Small intestine (tissue), 7 donors: ENCODE results near the gene TPX2. TPM values are rescaled to one million over a fixed set of nuclear protein-coding genes. Genes with fewer than 3 reads are reported as not detected.
A peak's percentile ranks its signal among the peaks of the same experiment; 100 is the strongest.
"Not testable (repeated sequence)": the region's sequence is repeated elsewhere in the genome, so short reads cannot be mapped to it uniquely, and the experiment has no call there.

Experiments
- DNase-seq, 2 donors: peaks; one replicate each; pipeline versions ENCODE4 v3.0.0 to v3.0.0-alpha.2; 2013
- FAIRE-seq: peaks from 2 replicates; lab custom pipeline; 2012; peaks lifted over from hg19 to GRCh38; lab: Jason Lieb, UNC
- H3K27ac ChIP-seq, 3 donors: one replicate each; pipeline ENCODE4 v1.5.1; 2013; ENCODE audit warnings: low read length in 2 of 3, mild to moderate bottlenecking in 2 of 3, control low read depth in 1 of 3, inconsistent platforms in 1 of 3, low read depth in 1 of 3, moderate library complexity in 1 of 3
- H3K27me3 ChIP-seq, 3 donors: one replicate each; pipeline ENCODE4 v1.6.1; 2013; ENCODE audit warnings: low read length in 3 of 3, inconsistent platforms in 1 of 3; ENCODE audit not compliant: control insufficient read depth in 3 of 3, insufficient read depth in 3 of 3
- H3K36me3 ChIP-seq, 3 donors: one replicate each; pipeline ENCODE4 v1.6.1; 2013; ENCODE audit warnings: low read length in 3 of 3, inconsistent platforms in 1 of 3, low read depth in 1 of 3, mild to moderate bottlenecking in 1 of 3, moderate library complexity in 1 of 3; ENCODE audit not compliant: control insufficient read depth in 3 of 3, insufficient read depth in 2 of 3
- H3K4me1 ChIP-seq, 3 donors: one replicate each; pipeline ENCODE4 v1.6.1; 2013; ENCODE audit warnings: low read length in 2 of 3, inconsistent platforms in 1 of 3, low read depth in 1 of 3, mild to moderate bottlenecking in 1 of 3, moderate library complexity in 1 of 3; ENCODE audit not compliant: control insufficient read depth in 3 of 3, insufficient read depth in 2 of 3
- H3K4me3 ChIP-seq, 3 donors: one replicate each; pipeline ENCODE4 v1.5.1; 2013; ENCODE audit warnings: low read length in 3 of 3, control low read depth in 1 of 3, inconsistent platforms in 1 of 3, low read depth in 1 of 3, mild to moderate bottlenecking in 1 of 3, moderate library complexity in 1 of 3
- H3K9me3 ChIP-seq, 2 donors: one replicate each; pipeline ENCODE4 v1.6.1; 2013; ENCODE audit warnings: low read depth in 1 of 2, low read length in 1 of 2; ENCODE audit not compliant: control insufficient read depth in 2 of 2, insufficient read depth in 1 of 2
- WGBS, 3 donors: extraction: QIAGEN DNeasy Blood & Tissue Kit; methylation state at CpG; one replicate each; pipeline ENCODE4 v1.1.7; 2013; 5-methylcytosine and 5-hydroxymethylcytosine counted together
- polyA plus RNA-seq, 4 donors: library from polyadenylated mRNA; stranded (reverse) in 3 of 4; unstranded in 1 of 4; fragments of 200-250 nt in 3 of 4; fragments of 120-200 nt in 1 of 4; gene quantifications; one replicate each; pipeline versions ENCODE4 v1.2.1 to v1.2.3, GENCODE V29; 2013
- donor health status: healthy with polysubstance abuse.
- donor health status: control.
- donor health status: control.
- donor health status: Bipolar disorder and iron deficiency.
- donor health status: healthy.

TPX2 gene
- polyA plus RNA-seq, 4 donors: 0.81 to 27.8 (median 12.1) TPM

DNA sequence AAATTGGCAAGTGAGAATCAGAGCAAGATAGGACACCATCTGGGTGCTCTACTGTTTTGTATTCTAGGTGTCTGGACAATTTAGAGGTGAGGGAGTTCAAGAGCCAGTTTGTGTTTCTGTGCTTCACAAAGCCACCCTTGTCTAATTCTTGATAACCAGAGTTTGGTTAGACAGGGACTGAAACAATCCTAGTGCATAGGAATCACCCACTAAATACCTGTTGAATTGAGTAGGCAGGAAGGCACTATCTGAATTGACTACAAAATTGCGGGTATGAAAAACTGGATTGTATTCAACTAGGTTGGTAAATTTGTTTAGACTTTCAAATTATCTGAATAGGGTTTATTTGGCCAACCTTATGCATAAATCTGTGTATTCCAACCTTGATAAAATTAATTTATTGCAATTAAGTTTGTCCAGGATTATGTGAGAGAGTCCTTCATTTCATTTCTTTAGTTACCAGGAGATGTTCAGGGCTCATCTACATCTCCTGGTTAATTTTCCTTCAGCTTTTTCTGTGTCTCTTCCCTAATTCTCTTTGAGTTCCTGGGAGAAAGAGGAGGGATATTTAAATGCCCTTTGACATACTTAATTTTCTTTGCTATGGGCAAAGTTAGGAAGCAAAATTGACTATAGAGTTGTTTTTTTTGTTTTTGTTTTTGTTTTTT, 1.7 kb downstream of the TPX2 start:
- H3K9me3 ChIP-seq: no peaks in the 10 kb centered on the region
- peak overlapping the region in 1 of 3 donors; percentile 70 for H3K4me3 ChIP-seq
- WGBS, 3 donors: 38 to 71% (median 66%) methylated on average over 1 of the region's 1 CpG
- no peak for FAIRE-seq
- DNase-seq: no peak
- no peaks in the 10 kb centered on the region for H3K36me3 ChIP-seq
- no peak overlapping the region for H3K27ac ChIP-seq
- no peaks in the 10 kb centered on the region for H3K27me3 ChIP-seq
- H3K4me1 ChIP-seq: peaks cover 0 to 4% (median 3%) of the 10 kb centered on the region in 3 donors

- no peaks in the 10 kb centered on the region for H3K4me1 ChIP-seq
- DNase-seq (no peak), FAIRE-seq (no peak)
- H3K27ac ChIP-seq: no peak overlapping the region
- H3K27me3 ChIP-seq: no peaks in the 10 kb centered on the region
- WGBS, 3 donors: 27 to 65% (median 50%) methylated on average over 1 of the region's 1 CpG
- H3K4me3 ChIP-seq: no peak overlapping the region
- H3K9me3 ChIP-seq: no peaks in the 10 kb centered on the region
- no peaks in the 10 kb centered on the region for H3K36me3 ChIP-seq
Observed at GRCh38 chr20:31746068-31746878, 7.2 kb downstream of the TPX2 start.

- FAIRE-seq: not testable (repeated sequence)
- 93 to 95% (median 93%) methylated on average over 14 of the region's 14 CpGs for whole genome bisulfite sequencing, 3 donors
Observed at GRCh38 chr20:31747028-31747427, 7.9 kb downstream of the TPX2 start.

GRCh38 chr20:31747640-31748039, 8.6 kb downstream of the TPX2 start:
- Histone ChIP-seq H3K27me3 (no peaks in the 10 kb centered on the region), H3K4me3 (no peak overlapping the region), H3K27ac (no peak overlapping the region), H3K36me3 (no peaks in the 10 kb centered on the region), H3K4me1 (no peaks in the 10 kb centered on the region), H3K9me3 (no peaks in the 10 kb centered on the region)
- 68 to 92% (median 87%) methylated on average over 5 of the region's 5 CpGs for WGBS, 3 donors
- FAIRE-seq (no peak), DNase-seq (no peak)

More at GRCh38 chr20:31747028-31747427, 7.9 kb downstream of the TPX2 start:
- H3K9me3 ChIP-seq, H3K27me3 ChIP-seq, DNase-seq, H3K27ac ChIP-seq, H3K4me1 ChIP-seq, H3K4me3 ChIP-seq, H3K36me3 ChIP-seq: not testable (repeated sequence)

DNA sequence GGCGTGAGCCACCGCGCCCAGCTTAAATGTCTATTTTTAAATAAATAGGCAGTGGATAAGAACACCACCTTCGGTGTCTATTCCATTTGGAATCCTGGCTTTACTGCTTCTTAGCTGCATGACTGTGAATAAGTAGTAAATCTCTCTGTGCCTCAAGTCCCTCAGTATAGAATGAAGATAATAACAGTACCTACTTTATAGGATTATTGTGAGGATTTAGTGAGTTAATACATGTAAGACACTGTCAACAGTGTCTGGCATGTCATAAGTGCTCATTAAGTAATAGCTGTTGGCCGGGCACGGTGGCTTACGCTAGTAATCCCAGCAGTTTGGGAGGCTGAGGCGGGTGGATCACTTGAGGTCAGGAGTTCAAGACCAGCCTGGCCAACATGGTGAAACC, 10.1 kb downstream of the TPX2 start:
- 97 to 99% (median 97%) methylated on average over 8 of the region's 8 CpGs for WGBS, 3 donors
- Histone ChIP-seq H3K27me3 (no peaks in the 10 kb centered on the region), H3K4me3 (no peak overlapping the region), H3K4me1 (no peaks in the 10 kb centered on the region), H3K36me3 (no peaks in the 10 kb centered on the region), H3K9me3 (no peaks in the 10 kb centered on the region), H3K27ac (no peak overlapping the region)
- FAIRE-seq (no peak), DNase-seq (no peak)

DNA sequence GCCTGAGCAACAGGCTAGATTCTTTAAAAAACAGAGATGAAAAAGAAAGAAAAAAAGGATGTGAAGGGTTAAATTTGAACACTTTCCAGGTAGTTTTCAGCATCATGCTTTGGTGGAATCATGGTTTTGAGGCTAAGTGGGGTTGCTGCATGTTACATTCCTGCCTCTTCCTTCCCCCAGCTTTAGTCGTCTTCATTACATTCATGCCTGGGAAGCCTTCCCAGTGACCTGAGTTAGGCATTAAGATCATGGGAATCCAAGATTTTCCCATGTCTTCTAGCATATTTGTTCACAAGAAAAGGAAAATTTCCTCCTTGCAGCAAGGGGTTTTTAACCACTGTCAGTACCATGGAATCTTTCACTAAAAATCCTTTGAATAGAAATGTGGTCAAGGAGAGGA, 12.0 kb downstream of the TPX2 start:
- H3K27me3 ChIP-seq: no peaks in the 10 kb centered on the region
- DNase-seq: no peak
- H3K36me3 ChIP-seq: no peaks in the 10 kb centered on the region
- H3K4me1 ChIP-seq: no peaks in the 10 kb centered on the region
- H3K9me3 ChIP-seq: no peaks in the 10 kb centered on the region
- no peak overlapping the region for H3K27ac ChIP-seq
- 73 to 90% (median 86%) methylated on average over 1 of the region's 1 CpG for WGBS, 3 donors
- H3K4me3 ChIP-seq: no peak overlapping the region
- FAIRE-seq: no peak

DNA sequence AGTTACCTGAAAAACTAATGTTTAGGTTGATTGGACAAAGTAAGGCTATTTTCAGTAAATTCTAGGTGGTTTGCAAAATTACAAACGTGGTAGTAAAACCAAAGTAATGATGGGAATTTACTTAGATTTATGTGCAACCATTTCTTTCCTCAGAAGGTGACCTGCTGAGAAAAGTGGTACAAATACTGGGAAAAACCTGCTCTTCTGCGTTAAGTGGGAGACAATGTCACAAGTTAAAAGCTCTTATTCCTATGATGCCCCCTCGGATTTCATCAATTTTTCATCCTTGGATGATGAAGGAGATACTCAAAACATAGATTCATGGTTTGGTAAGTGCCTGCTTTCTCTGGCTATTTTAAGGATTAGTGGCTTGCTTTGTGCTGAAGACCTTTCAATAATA, 18.2 kb downstream of the TPX2 start:
- Histone ChIP-seq H3K27me3 (no peaks in the 10 kb centered on the region), H3K36me3 (peaks cover 0 to 2% (median 1%) of the 10 kb centered on the region in 3 donors), H3K4me3 (no peak overlapping the region), H3K9me3 (no peaks in the 10 kb centered on the region), H3K4me1 (no peaks in the 10 kb centered on the region), H3K27ac (no peak overlapping the region)
- DNase-seq: no peak
- WGBS, 3 donors: 88 to 96% (median 93%) methylated on average over 3 of the region's 3 CpGs
- no peak for FAIRE-seq

- no peak overlapping the region for H3K27ac ChIP-seq
- 71 to 92% (median 84%) methylated on average over 4 of the region's 4 CpGs for WGBS, 3 donors
- FAIRE-seq (no peak), DNase-seq (no peak)
- no peaks in the 10 kb centered on the region for H3K27me3 ChIP-seq
- no peaks in the 10 kb centered on the region for H3K9me3 ChIP-seq
- H3K4me1 ChIP-seq: no peaks in the 10 kb centered on the region
- H3K36me3 ChIP-seq: peaks cover 0 to 2% (median 1%) of the 10 kb centered on the region in 3 donors
- no peak overlapping the region for H3K4me3 ChIP-seq
Observed at GRCh38 chr20:31758521-31758920, 19.4 kb downstream of the TPX2 start.
